GM13977 (cell line): ENCODE results near the gene SPINK9.

Experiments
- DNase-seq: peaks from one replicate; pipeline ENCODE4 v3.0.0; 2012; ENCODE audit warnings: low spot score
- CTCF ChIP-seq: IDR thresholded peaks from 2 replicates; pipeline ENCODE4 v1.5.1; 2012; ENCODE audit warnings: mild to moderate bottlenecking, control low read depth; ENCODE audit not compliant: insufficient read depth; ENCODE audit errors: extremely low read depth, missing control alignments
- in situ Hi-C: fragments of 300-500 bp; cut with MboI; formaldehyde crosslinking; loops from one replicate; pipeline ENCODE4 v1.12.0; 2022; ENCODE audit warnings: low sequenced_read_pairs, low pct_unique_long_range_greater_than_20kb, mixed read lengths, inconsistent platforms; ENCODE audit not compliant: unreplicated experiment

SPINK9 gene

DNA sequence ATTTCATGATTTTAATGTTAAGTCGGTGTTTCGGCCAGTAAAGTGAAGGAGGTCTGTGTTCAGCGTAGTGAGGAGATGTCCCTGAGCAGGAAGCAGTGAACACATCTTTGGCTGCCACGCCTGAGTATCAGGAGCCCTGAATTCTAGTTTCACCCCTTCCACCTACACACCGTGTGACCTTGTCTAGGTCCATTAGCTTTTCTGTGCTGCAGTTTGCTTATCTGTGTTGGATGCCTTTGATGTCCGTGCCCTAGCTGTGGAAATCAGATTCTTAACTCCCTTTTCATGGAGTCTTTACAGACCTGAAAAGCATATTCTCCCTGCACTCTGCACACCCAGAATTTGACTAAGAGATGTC, 49.0 kb downstream of the SPINK9 start:
- TF ChIP-seq CTCF, result no peak
- DNase-seq, result no peak
- in situ Hi-C loops, result no loop called here

- no peak for DNase-seq
- in situ Hi-C loops, result no loop called here
- TF ChIP-seq CTCF, result no peak
Measured at GRCh38 chr5:148385094-148385493, 49.7 kb downstream of the SPINK9 start.

DNA sequence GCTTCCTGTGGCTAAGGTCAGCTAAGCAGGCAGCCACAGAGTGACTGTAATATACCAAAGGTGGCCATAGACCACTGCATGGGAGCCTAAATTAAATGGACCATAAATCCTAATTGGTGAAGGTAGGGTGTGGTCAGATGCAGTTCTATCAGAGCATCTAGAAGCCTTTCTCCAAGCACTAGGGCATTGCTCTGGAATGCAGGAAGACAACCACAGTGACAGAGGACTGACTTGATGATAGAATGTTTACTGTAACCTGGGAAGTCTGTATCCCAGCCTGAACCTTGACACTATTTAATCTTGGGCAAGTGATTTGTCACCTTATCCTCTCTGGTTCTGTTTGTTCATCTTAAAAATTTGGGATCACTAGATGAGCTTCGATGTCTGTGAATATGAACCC, 50.7 kb downstream of the SPINK9 start:
- DNase-seq, result no peak
- TF ChIP-seq CTCF, result no peak
- in situ Hi-C loops, result no loop called here

- DNase-seq, result no peak
- in situ Hi-C loops, result no loop called here
- TF ChIP-seq CTCF, result no peak
Measured at GRCh38 chr5:148387325-148387724, 52.0 kb downstream of the SPINK9 start.

- DNase-seq, result no peak
- in situ Hi-C loops, result no loop called here
- TF ChIP-seq CTCF, result no peak
Measured at GRCh38 chr5:148388696-148389095, 53.3 kb downstream of the SPINK9 start.
